Measurements from ENCODE around the gene ZC3H12D.
"Not testable (repeated sequence)": the region's sequence is repeated elsewhere in the genome, so short reads cannot be mapped to it uniquely, and the experiment has no call there.

The ZC3H12D gene

GRCh38 chr6:149483849-149484655 is 762 bp downstream of the ZC3H12D start:
- in situ Hi-C loops (cut with HindIII; ENCODE audit: low sequenced_read_pairs): no loop called here

GRCh38 chr6:149483334-149483725 is 1.5 kb downstream of the ZC3H12D start:
- in situ Hi-C loops (cut with HindIII; ENCODE audit: low sequenced_read_pairs): no loop called here

- in situ Hi-C loops (cut with HindIII; ENCODE audit: low sequenced_read_pairs): no loop called here
Measured at GRCh38 chr6:149482545-149483333, 2.1 kb downstream of the ZC3H12D start.

- in situ Hi-C loops (cut with HindIII; ENCODE audit: low sequenced_read_pairs): no loop called here
Measured at GRCh38 chr6:149480502-149481280, 4.1 kb downstream of the ZC3H12D start.

- in situ Hi-C loops (cut with HindIII; ENCODE audit: low sequenced_read_pairs): no loop called here
Measured at GRCh38 chr6:149478631-149479314, 6.0 kb downstream of the ZC3H12D start.

GRCh38 chr6:149477544-149477943 is 7.3 kb downstream of the ZC3H12D start:
- in situ Hi-C loops (cut with HindIII; ENCODE audit: low sequenced_read_pairs): no loop called here

GRCh38 chr6:149476789-149477455 is 7.9 kb downstream of the ZC3H12D start:
- in situ Hi-C loops (cut with HindIII; ENCODE audit: low sequenced_read_pairs): no loop called here

GRCh38 chr6:149474108-149474935 is 10.5 kb downstream of the ZC3H12D start:
- in situ Hi-C loops (cut with HindIII; ENCODE audit: low sequenced_read_pairs): no loop called here

- in situ Hi-C loops (cut with HindIII; ENCODE audit: low sequenced_read_pairs): no loop called here
Measured at GRCh38 chr6:149473080-149474052, 11.4 kb downstream of the ZC3H12D start.

GRCh38 chr6:149472241-149472640 is 12.6 kb downstream of the ZC3H12D start:
- in situ Hi-C loops (cut with HindIII; ENCODE audit: low sequenced_read_pairs): no loop called here

- in situ Hi-C loops (cut with HindIII; ENCODE audit: low sequenced_read_pairs): no loop called here
Measured at GRCh38 chr6:149471801-149472200, 13.0 kb downstream of the ZC3H12D start.

- in situ Hi-C loops (cut with HindIII; ENCODE audit: low sequenced_read_pairs): no loop called here
Measured at GRCh38 chr6:149470948-149471347, 13.9 kb downstream of the ZC3H12D start.

- in situ Hi-C loops (cut with HindIII; ENCODE audit: low sequenced_read_pairs): no loop called here
Measured at GRCh38 chr6:149468179-149468578, 16.6 kb downstream of the ZC3H12D start.

GRCh38 chr6:149467265-149467664 is 17.5 kb downstream of the ZC3H12D start:
- in situ Hi-C loops (cut with HindIII; ENCODE audit: low sequenced_read_pairs): no loop called here

GRCh38 chr6:149464411-149464810 is 20.4 kb downstream of the ZC3H12D start:
- in situ Hi-C loops (cut with HindIII; ENCODE audit: low sequenced_read_pairs): no loop called here

GRCh38 chr6:149463781-149464180 is 21.0 kb downstream of the ZC3H12D start:
- in situ Hi-C loops (cut with HindIII; ENCODE audit: low sequenced_read_pairs): no loop called here

GRCh38 chr6:149462712-149463111 is 22.1 kb downstream of the ZC3H12D start:
- in situ Hi-C loops (cut with HindIII; ENCODE audit: low sequenced_read_pairs): not testable (repeated sequence)

- in situ Hi-C loops (cut with HindIII; ENCODE audit: low sequenced_read_pairs): no loop called here
Measured at GRCh38 chr6:149461670-149462069, 23.1 kb downstream of the ZC3H12D start.
